Body of pancreas (tissue), 4 donors: ENCODE results near the gene HOXD3. TPM values are rescaled to one million over a fixed set of nuclear protein-coding genes. Genes with fewer than 3 reads are reported as not detected.
A peak's percentile ranks its signal among the peaks of the same experiment; 100 is the strongest.

ENCODE experiments used
- ATAC-seq: fragments of 150-250 bp; one replicate; pipeline ENCODE4 v1.9.1; 2016
- DNase-seq, 4 donors: peaks; one replicate each; pipeline ENCODE4 v3.0.0-alpha.2; 2019
- H3K27ac ChIP-seq, 4 donors: fragments of 200-600 bp; sonication (generic); 1 replicate in 3 of 4; 2 replicates in 1 of 4; pipeline versions ENCODE4 v1.5.1 to v1.6.1; 2016 to 2019; ENCODE audit warnings: mild to moderate bottlenecking in 1 of 4, mixed read lengths in 1 of 4, moderate library complexity in 1 of 4
- H3K27me3 ChIP-seq, 2 donors: fragments of 200-600 bp; sonication (generic); one replicate each; pipeline ENCODE4 v1.6.0; 2016; ENCODE audit warnings: mild to moderate bottlenecking in 1 of 2
- H3K36me3 ChIP-seq, 2 donors: fragments of 200-600 bp; sonication (generic); replicated peaks in 1 of 2; 2 replicates each; pipeline ENCODE4 v1.5.1; 2016; ENCODE audit warnings: low read depth in 2 of 2; ENCODE audit not compliant: insufficient read depth in 1 of 2
- H3K4me1 ChIP-seq: fragments of 200-600 bp; sonication (generic); one replicate; pipeline ENCODE4 v1.6.0; 2016
- H3K4me3 ChIP-seq, 2 donors: fragments of 200-600 bp; sonication (generic); 1 replicate in 1 of 2; 2 replicates in 1 of 2; pipeline ENCODE4 v1.5.1; 2016 to 2019
- H3K9me3 ChIP-seq, 3 donors: fragments of 200-600 bp; sonication (generic); 1 replicate in 2 of 3; 2 replicates in 1 of 3; pipeline ENCODE4 v1.5.1; 2016
- CTCF ChIP-seq, 7 experiments: fragments of 450-650 bp in 4 of 7; fragments of 200-600 bp in 3 of 7; sonication (generic) in 3 of 7; IDR thresholded peaks; one replicate each; pipeline ENCODE4 v1.5.1; 2016 to 2019; ENCODE audit warnings: antibody characterized with exemption in 7 of 7
- POLR2A ChIP-seq, 3 donors: fragments of 450-650 bp; IDR thresholded peaks; one replicate each; pipeline ENCODE4 v1.6.1; 2016; ENCODE audit warnings: antibody characterized with exemption in 3 of 3, mild to moderate bottlenecking in 2 of 3
- WGBS, 2 donors: methylation state at CpG; one replicate each; pipeline ENCODE4 v1.1.5; 2017; 5-methylcytosine and 5-hydroxymethylcytosine counted together
- intact Hi-C: fragments of 100-400 bp; cut with DNase I; formaldehyde crosslinking; loops from one replicate; pipeline ENCODE4 v1.15.1; 2023
- total RNA-seq, 2 donors: library from RNA; depleted of rRNA; stranded (reverse); fragments of >200 nt; gene quantifications; one replicate each; pipeline ENCODE4 v1.1.0, GENCODE V29; 2016

HOXD3 gene
- total RNA-seq, 2 donors from 2014 or later: 0.26 TPM; not detected in 1

- TF ChIP-seq POLR2A (IDR thresholded peaks at IDR 0.05) (no peak), CTCF (IDR thresholded peaks at IDR 0.05) (no peak)
- intact Hi-C loops: no loop called here
Measured at GRCh38 chr2:176117823-176118371, 39.2 kb upstream of the HOXD3 start.

GRCh38 chr2:176118601-176119339, 38.3 kb upstream of the HOXD3 start:
- peaks cover 0 to 73% of the 10 kb centered on the region in 2 donors for H3K27me3 ChIP-seq
- peak in 2 of 4 donors; percentile 34 to 43 for DNase-seq
- TF ChIP-seq CTCF (IDR thresholded peaks at IDR 0.05) (peak in 1 of 7 experiments; percentile 4), POLR2A (IDR thresholded peaks at IDR 0.05) (no peak)

More at GRCh38 chr2:176117823-176118371, 39.2 kb upstream of the HOXD3 start:
- H3K4me1 ChIP-seq: peaks cover 13% of the 10 kb centered on the region
- no peak overlapping the region for H3K4me3 ChIP-seq
- no peak overlapping the region for H3K27ac ChIP-seq
- no peak for ATAC-seq
- H3K9me3 ChIP-seq: no peaks in the 10 kb centered on the region
- H3K27me3 ChIP-seq: peaks cover 0 to 75% of the 10 kb centered on the region in 2 donors
- no peaks in the 10 kb centered on the region for H3K36me3 ChIP-seq
- DNase-seq: no peak
- WGBS, 2 donors: 3 to 6% methylated on average over 11 of the region's 11 CpGs

GRCh38 chr2:176120364-176121189, 36.5 kb upstream of the HOXD3 start:
- Histone ChIP-seq H3K9me3 (no peaks in the 10 kb centered on the region), H3K27ac (no peak overlapping the region), H3K27me3 (peaks cover 0 to 66% of the 10 kb centered on the region in 2 donors), H3K36me3 (no peaks in the 10 kb centered on the region), H3K4me1 (peaks cover 18% of the 10 kb centered on the region), H3K4me3 (no peak overlapping the region)
- DNase-seq: no peak
- no peak for TF ChIP-seq POLR2A (IDR thresholded peaks at IDR 0.05)
- WGBS, 2 donors: 7 to 17% methylated on average over 13 of the region's 13 CpGs
- ATAC-seq: no peak
- intact Hi-C loops: loop anchor here (10.0 kb wide), 1 partner anchor 694 kb away; no protein-coding TSS in a partner anchor

More at GRCh38 chr2:176118601-176119339, 38.3 kb upstream of the HOXD3 start:
- Histone ChIP-seq H3K4me3 (no peak overlapping the region), H3K9me3 (no peaks in the 10 kb centered on the region), H3K27ac (no peak overlapping the region), H3K4me1 (peaks cover 18% of the 10 kb centered on the region), H3K36me3 (no peaks in the 10 kb centered on the region)
- intact Hi-C loops: no loop called here
- no peak for ATAC-seq
- 10 to 12% methylated on average over 24 of the region's 24 CpGs for WGBS, 2 donors

GRCh38 chr2:176121190-176122051, 35.7 kb upstream of the HOXD3 start:
- 8 to 13% methylated on average over 16 to 53 of the region's 53 CpGs for WGBS, 2 donors
- TF ChIP-seq POLR2A (IDR thresholded peaks at IDR 0.05): no peak
- no peak for TF ChIP-seq CTCF (IDR thresholded peaks at IDR 0.05)
- Histone ChIP-seq H3K4me3 (no peak overlapping the region), H3K27me3 (peaks cover 0 to 62% of the 10 kb centered on the region in 2 donors), H3K36me3 (no peaks in the 10 kb centered on the region), H3K27ac (no peak overlapping the region), H3K9me3 (no peaks in the 10 kb centered on the region), H3K4me1 (peaks cover 15% of the 10 kb centered on the region)
- DNase-seq (no peak), ATAC-seq (no peak)
- intact Hi-C loops: loop anchor here (10.0 kb wide), 1 partner anchor 693 kb away; no protein-coding TSS in a partner anchor
